HG03432 (cell line): ENCODE data around the gene SEPTIN10.
"Not testable (repeated sequence)": the region's sequence is repeated elsewhere in the genome, so short reads cannot be mapped to it uniquely, and the experiment has no call there.

Source experiments
- ATAC-seq: cut with Tn5 transposase; IDR thresholded peaks from one replicate; pipeline ENCODE4 v1.9.1; 2021; ENCODE audit warnings: mild to moderate bottlenecking, moderate library complexity; ENCODE audit not compliant: unreplicated experiment

SEPTIN10 gene

GRCh38 chr2:109607766-109608165, 6.0 kb downstream of the SEPTIN10 start:
- no peak for ATAC-seq

DNA sequence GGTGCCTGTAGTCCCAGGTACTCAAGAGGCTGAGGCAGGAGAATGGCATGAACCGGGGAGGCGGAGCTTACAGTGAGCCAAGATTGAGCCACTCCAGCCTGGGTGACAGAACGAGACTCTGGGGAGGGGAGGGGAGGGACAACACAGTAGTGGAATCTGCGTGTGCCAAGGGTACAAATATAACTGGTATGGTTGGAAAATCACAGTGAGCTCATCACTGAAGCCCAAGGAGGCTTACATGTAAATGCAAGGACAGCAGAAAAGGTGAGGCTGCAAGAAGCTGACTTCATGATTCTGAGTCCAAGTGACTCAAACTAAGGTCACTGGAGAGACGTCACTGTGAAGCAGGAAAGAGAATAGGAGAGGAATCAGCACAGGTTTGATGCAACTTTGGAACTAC, 9.2 kb downstream of the SEPTIN10 start:
- ATAC-seq: no peak

DNA sequence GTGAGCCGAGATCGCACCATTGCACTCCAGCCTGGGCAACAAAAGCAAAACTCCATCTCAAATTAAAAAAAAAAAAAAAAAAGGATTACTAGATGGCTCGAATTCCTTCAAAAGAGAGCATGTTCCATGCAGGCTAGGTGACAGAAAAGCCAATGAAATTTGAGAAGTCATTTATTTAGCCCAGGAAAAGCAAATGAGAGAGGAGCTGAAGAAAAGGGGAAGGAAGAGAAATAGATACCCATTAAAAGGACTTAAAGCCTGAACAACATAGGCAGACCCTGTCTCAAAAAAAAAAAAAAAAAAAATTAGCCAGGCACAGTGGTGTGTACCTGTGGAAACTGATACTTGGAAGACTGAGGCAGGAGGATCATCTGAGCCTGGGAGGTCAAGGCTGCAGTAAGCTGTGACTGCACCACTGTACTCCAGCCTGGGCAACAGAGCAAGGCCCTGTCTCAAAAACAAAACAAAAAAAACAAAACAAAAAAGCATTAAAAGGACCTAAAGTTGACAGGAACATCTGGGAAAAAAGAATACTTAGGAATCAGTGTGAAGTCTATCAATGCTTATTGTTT, 11.1 kb downstream of the SEPTIN10 start:
- no peak for ATAC-seq

DNA sequence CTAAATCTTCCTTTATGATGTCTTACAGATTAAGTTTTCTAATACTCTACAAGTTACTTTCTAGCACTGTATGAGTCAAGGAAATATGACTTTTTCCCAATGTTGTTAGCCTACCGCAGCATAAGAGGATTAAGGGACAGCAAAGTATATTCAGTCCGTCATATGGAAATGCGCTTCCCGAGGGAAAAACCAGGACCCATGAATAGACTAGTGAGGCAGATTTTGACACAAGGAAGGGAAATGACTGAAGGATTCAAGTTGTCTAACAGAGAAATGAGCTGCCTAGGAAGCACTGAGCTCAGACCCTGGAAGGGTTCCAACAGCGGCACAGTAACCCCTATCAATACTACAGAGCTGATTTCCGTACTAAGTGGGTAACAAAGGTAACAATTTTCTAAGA, 12.0 kb downstream of the SEPTIN10 start:
- ATAC-seq: no peak

GRCh38 chr2:109597283-109597682, 16.5 kb downstream of the SEPTIN10 start:
- ATAC-seq: no peak

GRCh38 chr2:109595644-109596043, 18.1 kb downstream of the SEPTIN10 start:
- ATAC-seq: no peak

- ATAC-seq: no peak
Measured at GRCh38 chr2:109594246-109594885, 19.4 kb downstream of the SEPTIN10 start.

DNA sequence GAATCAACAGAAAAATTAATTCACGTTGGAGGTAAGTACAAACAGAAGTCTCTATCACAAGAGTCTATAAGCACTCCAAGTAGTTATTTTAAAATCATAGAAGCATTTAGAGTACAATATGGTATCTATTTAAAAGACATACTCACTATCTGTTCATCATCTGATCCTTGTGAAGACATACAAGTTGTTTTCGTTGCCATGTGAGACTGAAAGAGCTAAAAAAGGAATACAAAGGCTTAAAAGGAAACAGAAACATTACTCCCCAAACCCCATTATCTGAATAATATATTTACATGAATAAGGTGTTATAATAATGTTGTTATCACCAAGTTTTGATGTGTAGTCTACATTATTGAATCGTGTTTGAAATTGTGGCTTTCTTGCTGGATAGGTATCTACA, 20.9 kb downstream of the SEPTIN10 start:
- ATAC-seq: no peak

DNA sequence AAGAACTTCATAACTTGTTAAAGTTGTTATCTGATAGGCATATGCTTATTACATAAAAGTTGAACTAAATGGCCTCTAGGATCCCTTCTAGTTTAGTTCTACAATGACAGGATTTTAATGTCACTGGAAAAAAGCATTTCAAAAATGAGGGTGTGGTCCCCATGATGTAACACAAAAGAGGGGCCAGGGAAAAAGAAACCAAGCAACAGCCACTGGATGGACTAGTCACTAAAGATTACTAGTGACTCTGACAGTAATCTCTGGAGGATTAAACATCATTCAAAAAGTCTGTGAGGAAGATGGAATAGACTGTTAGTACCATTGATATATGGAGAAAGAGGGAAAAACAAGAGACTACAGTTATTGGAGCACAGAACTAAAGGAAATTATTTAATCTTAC, 22.6 kb downstream of the SEPTIN10 start:
- no peak for ATAC-seq

- no peak for ATAC-seq
Measured at GRCh38 chr2:109586687-109587086, 27.1 kb downstream of the SEPTIN10 start.

- peak; percentile 57 for ATAC-seq
Measured at GRCh38 chr2:109582928-109583895, 30.6 kb downstream of the SEPTIN10 start.

DNA sequence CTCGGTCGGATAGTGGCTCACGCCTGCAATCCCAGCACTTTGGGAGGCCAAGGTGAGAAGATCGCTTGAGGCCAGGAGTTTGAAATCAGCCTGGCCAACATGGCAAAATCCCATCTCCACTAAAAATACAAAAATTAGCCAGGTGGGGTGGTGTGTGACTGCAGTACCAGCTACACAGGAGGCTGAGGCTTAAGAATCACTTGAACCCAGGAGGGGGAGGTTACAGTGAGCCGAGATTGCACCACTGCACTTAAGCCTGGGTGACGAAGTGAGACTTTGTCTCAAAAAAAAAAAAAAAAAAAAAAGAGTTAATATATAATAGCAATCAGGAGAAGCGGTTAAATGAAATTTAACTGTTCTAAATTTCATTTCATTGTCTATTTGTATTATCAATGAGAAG, 36.1 kb downstream of the SEPTIN10 start:
- ATAC-seq: not testable (repeated sequence)

GRCh38 chr2:109575373-109575772, 38.4 kb downstream of the SEPTIN10 start:
- ATAC-seq: no peak

GRCh38 chr2:109563980-109564550, 49.7 kb downstream of the SEPTIN10 start:
- no peak for ATAC-seq

GRCh38 chr2:109563288-109563687, 50.5 kb downstream of the SEPTIN10 start:
- no peak for ATAC-seq

GRCh38 chr2:109562421-109562820, 51.3 kb downstream of the SEPTIN10 start:
- ATAC-seq: no peak

DNA sequence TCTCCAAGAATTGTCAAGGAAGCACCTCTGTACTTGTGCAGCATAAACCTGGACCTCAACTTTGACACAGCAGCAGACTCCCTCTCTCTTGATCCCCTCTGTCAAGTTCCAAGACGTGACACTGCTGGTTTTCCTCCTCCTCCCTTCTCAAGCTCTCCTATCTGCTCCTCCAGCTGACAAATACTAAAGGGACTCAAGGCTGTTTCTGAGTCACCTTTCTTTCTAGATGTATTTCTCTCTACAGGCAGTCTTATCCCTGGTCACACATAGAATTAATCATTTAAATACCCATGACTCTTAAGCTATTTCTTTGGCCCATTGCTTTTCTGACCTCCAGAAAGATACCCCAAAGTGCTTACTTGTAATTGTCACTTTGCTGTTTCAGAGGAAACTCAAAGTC, 53.5 kb downstream of the SEPTIN10 start:
- ATAC-seq: no peak

- ATAC-seq: no peak
Measured at GRCh38 chr2:109558076-109558882, 55.5 kb downstream of the SEPTIN10 start.

DNA sequence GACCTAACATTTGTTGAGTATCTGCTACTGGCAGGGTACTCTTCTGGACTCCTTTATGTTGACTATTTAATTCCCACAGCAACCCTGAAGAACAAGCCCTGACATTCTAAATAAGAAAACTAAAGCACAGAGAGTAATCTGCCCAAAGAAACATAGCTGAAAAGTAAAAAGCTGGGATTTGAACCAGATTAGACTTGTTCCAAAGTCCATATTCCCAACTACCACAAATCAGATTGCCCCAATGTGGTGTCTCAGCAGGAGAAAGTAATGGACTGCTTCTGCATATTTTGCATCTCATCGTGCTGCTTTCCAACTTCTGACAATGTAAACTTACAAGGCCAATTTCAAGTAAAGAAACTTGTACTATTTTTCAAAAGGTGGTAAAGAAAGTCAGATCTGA, 56.5 kb downstream of the SEPTIN10 start:
- no peak for ATAC-seq

- no peak for ATAC-seq
Measured at GRCh38 chr2:109555346-109555900, 58.3 kb downstream of the SEPTIN10 start.
